Measurements from ENCODE around the gene LRP10.

DNA sequence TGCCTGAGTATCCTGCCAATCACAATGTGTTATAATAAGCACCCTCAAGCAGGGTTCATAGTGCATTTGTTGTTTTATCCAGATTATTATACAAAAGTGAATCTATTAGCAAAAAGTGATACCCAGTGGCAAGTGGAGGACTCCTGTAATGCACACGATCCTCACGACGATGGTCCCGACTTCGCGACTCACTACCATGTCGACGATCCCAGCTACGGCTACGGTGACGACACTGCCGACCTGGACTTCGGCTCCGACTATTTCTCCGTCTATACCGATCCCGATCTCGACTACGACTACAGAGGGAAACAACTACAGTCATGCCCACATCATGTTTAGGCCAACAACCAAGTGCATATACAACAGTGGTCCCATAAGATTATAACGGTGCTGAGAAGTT is 34.5 kb downstream of the LRP10 start:
- TF ChIP-seq FOXK2 (IDR thresholded peaks at IDR 0.05), result no peak
- no peak for TF ChIP-seq FOXM1 (IDR thresholded peaks at IDR 0.05; ENCODE audit: borderline replicate concordance)
- TF ChIP-seq, protein P1, sequence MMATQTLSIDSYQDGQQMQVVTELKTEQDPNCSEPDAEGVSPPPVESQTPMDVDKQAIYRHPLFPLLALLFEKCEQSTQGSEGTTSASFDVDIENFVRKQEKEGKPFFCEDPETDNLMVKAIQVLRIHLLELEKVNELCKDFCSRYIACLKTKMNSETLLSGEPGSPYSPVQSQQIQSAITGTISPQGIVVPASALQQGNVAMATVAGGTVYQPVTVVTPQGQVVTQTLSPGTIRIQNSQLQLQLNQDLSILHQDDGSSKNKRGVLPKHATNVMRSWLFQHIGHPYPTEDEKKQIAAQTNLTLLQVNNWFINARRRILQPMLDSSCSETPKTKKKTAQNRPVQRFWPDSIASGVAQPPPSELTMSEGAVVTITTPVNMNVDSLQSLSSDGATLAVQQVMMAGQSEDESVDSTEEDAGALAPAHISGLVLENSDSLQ (IDR thresholded peaks at IDR 0.05), result no peak

Measured in HEK293T (cell line).